ENCODE data around the gene UBXN10.

The UBXN10 gene

DNA sequence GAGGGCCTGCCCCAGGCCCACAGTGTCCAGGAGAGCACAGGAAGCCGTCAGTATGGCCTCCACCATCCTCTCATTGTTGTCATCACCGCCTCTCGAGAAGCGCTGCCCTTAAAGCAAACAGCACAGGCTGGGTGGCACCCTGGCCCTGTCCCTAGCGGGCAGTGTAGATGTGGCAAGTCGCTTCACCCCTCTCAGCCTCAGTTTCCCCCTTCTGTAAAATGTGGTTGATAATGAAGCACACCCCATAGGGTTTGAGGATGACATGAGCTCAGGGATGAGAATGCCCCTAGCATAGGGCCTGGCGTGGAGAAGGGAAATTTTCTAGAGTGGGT is 33.3 kb upstream of the UBXN10 start:
- no peak for DNase-seq

DNA sequence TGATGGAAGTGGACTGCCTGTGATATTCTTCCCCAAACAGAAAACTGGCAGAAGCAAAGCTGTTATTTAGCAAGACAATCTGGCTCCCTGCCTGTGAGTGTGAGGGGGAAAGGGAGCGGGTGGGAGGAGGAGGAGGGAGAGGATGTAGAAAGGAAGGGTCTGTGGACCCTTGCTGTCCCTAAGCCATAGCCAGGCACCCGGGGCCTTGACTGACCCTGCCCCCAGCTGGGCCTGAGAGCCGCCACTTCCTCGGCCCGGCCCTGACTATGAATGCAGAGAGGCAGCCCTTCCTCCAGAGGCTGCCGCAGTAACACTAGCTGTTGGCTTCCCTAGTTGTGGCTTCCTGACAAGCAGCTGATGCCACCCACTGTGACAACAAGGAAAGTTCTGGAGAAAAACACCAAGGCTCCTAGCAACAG is 32.9 kb upstream of the UBXN10 start:
- DNase-seq, result no peak

DNA sequence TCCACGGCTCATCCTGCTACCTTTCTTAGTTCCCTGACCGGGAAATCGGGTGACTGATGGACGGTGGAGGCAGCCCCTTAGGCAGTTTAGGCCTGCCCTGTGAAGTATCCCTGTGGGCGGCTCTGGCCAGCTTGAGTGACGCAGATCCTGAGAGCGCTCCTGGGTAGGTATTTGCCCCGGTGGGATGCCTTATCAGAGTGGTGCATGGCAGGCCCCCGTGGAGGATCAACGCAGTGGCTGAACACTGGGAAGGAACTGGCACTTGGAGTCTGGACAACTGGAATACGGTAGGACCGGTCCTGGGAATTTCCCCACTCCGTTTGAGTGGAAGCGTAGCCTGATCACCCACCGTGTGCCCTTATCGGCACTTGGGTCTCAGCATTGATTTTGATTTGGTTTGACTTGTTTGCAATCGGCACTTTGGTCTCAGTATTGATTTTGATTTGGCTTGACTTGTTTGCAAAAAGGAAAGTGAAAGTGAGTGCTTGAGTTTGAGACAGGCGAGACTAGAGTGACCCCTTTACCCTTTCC is 31.5 kb upstream of the UBXN10 start:
- DNase-seq, result peak; percentile 16

DNA sequence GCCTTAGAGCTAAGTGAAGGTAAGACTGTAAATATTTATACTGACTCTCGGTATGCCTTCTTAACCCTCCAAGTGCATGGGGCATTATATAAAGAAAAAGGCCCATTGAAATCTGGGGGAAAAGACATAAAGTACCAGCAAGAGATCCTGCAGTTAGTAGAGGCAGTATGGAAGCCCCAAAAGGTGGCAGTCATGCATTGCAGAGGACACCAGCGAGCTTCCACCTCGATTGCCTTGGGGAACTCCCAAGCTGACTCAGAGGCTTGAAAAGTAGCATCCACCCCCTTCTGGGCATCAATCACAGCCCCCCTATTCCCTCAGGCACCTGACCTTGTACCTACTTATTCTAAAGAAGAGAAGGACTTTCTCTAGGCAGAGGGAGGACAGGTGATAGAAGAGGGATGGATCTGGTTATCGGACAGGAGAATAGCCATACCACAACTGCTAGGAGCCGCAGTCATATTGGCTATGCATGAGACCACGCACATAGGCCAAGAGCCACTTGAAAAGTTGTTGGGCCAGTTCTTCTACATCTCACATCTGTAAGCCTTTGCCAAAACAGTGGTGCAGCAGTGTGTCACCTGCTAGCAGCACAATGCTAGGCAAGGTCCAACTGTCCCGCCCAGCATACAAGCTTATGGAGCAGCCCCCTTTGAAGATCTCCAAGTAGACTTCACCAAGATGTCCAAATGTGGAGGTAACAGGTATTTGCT is 27.4 kb upstream of the UBXN10 start:
- no peak for DNase-seq

DNA sequence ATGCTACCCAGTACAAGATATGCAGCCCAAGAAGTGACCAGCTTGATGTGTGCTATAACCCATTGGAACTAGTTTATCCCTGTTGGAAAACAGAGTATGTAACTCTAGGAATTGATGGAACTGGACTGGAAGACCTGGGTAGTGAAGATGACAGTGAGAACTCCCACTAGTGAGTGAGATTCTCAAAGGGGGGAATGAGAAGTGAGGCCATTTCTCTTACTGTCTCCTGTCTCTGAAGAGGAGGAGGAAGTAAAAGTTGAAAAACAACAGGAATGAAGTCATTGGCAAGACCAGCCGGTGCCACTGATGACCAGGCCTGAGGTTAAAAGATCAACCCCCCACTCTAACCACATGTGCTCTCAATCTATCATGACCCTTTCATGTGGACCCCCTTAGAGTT is 25.9 kb upstream of the UBXN10 start:
- DNase-seq, result no peak

DNA sequence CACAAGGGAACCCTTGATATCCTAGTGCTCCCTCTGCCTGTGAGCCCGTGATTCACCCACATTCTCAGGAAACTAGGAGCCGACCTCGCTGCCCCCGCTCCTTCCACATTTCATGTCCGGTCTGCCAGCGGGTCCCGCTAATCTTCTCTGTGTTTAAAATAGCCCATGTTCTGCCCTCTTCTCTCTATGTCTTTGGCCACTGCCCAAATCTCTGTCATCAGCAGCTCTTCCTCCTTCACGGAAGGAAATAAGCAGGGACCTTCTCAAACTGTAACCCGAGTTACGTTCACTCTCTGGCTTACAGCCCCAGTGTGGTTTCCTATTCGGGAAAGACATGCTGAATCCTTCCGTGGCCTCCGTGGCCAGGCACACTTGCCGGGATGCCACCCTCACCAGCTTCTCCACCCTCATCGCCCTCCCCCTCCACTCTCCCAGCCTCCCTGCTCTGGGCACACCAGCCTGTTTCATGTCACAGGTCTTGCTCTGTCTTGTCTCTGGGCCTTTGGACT is 21.1 kb upstream of the UBXN10 start:
- DNase-seq, result no peak

DNA sequence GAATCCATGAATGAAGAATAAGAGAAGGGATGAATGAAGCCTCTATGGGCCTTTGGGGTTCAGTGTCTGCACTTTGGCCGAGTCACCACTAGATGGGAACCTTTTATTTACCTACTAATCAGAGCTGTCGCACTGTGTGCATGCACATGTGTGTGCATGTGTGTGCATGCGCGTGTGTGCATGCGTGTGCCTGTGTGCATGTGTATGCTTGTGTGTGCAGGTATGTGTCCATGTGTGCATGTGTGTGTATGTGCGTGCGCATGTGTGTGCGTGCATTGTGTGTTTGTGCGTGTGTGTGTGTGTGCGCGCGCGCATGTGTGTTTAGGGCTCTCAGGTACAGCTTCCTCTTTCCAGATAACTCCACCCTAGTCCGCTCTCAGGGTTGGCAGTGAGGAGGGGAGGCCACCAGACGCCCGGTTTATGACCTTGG is 20.4 kb upstream of the UBXN10 start:
- no peak for DNase-seq

DNA sequence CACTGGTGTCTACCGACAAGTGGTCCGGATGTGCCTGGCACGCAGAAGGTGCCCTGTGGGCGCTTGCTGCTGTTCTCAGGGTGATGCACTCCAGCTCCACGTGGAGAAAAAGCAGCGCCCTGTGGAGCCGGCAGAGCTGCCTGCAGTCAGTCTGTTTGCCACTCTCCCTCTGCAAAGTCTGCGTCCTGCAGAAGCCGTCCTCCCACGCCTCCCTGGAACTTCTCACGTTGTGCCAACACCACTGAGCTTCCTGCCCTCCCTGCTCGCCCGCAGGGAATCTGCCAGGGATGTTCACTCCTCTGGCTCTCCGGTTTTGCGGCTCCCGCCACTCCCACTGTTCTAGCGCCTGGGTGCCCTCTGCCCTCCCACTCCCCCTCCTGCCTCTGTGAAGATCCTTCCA is 19.8 kb upstream of the UBXN10 start:
- DNase-seq, result no peak

DNA sequence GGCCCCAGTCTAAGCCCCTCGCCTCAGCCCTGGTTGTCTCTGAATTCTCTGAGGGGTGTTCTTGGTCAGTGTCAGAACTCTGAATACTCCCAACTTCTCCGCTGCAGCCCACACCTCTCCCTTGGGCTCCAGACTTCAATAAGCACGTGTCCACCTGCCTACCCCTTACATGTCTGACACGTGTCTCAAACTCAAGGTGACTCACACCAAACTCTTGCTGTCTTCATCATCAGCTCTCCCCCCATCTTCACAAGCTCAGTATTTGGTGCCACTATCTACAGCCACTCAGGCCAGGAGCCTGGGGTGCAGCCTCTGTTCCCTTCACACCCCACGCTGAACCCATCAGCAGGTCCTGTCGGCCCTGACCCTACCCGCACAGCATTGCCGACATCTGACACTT is 18.8 kb upstream of the UBXN10 start:
- no peak for DNase-seq

DNA sequence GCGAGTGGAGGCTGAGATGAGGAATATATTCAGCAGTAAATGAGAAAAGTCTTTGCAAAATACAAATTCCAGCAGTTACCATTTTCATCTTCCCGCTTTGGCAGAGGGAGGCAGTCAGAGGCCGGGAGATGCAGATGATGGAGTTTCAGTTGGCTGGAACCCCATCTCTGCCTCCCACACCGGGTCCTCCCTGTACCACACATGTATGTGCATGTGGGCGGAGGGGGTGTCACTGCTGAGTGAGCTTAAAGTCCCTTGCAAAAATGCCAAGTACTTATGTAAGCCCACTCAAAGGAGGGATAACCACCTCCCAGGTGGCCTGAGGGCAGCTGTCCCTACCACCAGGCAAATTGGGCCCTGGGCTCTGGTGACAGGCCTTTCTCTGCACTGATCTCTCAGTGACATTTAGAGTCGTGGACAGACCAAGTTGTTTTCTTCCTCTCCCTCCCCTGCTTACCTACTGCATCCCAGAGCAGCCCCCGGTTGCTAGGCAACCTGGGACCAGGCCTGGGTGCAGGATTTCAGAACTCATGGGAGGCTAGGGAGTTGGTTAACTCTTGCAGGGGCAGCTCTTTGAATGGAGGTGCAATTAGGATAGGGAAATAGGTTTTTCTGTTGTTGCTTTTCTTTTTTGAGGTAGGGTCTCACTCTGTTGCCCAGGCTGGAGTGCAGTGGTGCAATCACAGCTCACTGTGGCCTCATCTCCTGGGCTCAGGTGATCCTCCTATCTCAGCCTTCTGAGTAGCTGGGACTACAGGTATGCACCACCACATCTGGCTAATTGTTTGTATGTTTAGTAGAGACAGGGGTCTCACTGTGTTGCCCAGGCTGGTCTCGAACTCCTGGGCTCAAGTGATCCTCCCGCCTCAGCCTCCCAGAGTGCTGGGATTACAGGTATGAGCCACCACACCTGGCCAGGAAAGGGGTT is 17.1 kb upstream of the UBXN10 start:
- DNase-seq, result no peak

DNA sequence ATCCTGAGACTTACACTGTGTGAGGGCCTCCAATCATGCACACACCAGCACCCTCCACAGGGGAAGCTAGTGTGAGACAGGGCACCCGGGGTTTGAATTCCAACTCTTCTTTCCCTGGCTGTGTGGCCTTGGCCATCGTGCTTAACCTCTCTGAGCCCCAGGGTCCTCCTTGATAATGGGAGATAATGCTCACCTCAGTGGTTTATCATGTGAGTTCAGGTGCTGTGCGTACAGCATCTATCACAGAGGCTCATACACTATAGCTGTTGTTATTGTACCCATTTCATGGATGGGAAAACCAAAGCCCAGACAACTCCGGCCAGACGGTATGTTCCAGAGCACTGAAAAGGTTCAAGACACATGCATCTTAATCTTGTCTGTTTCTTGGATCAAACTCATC is 16.0 kb upstream of the UBXN10 start:
- no peak for DNase-seq

DNA sequence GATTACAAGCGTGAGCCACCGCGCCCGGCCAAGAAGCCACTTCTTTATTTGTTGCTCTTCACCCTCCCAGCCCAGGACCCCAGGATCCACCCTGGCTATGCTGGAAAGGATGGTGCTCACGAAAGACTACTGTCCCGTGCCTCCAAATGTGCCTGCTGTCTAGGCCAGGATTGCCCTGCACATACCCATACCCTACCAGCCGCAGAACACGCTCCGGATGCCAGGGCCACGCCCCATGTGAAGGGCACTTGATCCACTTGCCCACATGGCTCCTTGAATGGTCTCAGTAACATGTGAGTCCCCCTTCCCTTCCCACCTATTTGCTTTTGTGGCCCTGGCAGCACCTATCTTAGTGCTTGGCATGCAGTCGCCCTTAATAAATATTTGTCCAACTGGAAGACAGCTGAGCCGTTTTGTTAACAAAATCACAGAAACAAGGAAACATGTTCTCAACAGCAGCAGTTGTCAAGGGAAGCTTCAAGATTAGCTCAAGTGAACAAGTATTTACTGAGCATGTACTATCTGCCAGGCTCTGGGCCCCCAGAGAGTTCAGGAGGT is 13.8 kb upstream of the UBXN10 start:
- DNase-seq, result no peak

DNA sequence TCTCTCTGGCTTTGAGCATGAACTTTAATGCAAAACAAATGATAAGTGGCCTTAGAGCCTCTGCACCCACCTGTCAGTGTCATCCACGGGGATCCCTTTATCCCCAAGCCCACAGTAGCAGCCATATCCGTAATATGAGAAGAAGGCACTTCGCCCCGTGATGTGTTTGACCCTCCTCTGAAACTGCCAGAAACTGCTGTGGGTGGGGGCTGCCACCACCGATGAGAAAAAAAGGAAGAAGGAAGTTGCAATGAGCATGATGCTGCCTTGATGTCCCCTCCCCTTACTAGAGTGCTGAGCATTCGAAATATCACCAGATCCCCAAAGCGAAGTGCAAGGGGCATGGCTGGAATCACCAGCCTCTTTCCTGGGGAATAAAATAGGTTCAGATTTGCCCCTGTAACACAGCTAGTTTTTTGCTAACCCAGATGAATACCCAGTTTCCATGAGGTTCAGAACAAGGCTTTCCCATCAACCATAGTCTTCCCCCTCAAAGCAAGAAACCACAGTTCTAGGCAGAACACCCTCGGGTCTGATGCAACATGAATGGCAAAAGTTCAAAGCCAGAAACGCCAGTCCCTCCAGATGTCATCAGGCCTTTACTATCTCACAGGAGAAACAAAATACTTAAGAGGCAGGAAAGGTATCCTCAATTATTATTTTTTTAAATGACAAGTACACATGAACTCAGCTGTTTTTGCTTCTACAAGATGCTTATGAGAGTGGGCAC is 10.8 kb upstream of the UBXN10 start:
- no peak for DNase-seq

DNA sequence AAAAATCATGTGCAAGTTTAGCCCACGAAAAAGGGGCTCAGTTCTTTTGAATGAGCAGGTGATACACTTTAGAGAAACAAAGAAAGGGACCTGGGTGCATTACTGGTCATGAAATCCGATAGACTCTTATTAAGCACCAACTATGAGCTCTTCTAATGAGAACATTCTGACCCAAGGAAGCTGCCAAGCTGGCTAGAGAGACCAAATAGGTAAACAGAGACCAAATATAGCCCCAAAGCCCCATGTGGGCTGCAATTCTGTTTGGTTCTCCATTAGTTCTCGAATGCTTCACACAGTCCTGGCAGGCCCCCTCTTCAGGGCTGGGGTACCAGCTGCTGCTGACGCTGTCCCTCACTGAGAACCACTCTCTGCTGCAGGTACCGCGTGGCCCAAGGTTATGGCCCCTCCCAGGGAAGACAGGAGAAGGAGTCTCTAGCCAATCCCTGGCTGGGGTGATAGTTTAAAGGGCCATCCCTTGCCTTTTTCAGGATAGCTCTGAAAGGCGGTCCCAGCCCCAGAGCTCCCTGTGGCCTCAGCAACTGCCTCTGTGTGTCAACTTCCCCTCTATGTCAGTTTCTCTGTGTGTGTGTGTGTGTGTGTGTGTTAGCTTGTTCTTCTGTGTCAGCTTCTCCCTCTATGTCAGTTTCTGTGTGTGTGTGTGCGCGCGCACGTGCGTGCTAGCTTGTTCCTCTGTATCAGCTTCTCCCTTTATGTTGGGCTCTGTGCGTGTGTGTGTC is 7.1 kb upstream of the UBXN10 start:
- DNase-seq, result no peak

DNA sequence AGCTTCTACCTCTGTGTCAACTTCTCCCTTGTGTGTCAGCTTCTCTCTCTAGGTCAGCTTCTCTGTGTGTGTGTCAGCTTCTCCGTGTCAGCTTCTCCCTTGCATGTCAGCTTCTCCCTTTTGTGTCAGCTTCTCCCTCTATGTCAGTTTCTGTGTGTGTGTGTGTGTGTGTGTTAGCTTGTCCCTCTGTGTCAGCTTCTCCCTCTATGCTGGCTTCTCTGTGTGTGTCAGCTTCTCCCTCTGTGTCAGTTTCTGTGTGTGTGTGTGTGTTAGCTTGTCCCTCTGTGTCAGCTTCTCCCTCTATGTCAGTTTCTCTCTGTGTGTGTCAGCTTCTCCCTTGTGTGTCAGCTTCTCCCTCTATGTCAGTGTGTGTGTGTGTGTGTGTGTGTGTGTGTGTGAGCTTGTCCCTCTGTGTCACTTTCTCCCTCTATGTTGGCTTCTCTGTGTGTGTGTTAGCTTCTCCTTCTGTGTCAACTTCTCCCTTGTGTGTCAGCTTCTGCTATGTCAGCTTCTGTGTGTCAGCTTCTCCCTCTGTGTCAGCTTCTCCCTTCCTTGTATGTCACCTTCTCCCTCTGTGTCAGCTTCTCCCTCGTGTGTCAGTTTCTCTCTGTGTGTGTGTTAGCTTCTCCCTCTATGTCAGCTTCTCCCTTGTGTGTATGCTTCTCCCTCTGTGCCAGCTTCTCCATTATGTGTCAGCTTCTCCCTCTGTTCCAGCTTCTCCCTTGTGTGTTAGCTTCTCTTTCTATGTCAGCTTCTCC is 6.3 kb upstream of the UBXN10 start:
- no peak for DNase-seq

DNA sequence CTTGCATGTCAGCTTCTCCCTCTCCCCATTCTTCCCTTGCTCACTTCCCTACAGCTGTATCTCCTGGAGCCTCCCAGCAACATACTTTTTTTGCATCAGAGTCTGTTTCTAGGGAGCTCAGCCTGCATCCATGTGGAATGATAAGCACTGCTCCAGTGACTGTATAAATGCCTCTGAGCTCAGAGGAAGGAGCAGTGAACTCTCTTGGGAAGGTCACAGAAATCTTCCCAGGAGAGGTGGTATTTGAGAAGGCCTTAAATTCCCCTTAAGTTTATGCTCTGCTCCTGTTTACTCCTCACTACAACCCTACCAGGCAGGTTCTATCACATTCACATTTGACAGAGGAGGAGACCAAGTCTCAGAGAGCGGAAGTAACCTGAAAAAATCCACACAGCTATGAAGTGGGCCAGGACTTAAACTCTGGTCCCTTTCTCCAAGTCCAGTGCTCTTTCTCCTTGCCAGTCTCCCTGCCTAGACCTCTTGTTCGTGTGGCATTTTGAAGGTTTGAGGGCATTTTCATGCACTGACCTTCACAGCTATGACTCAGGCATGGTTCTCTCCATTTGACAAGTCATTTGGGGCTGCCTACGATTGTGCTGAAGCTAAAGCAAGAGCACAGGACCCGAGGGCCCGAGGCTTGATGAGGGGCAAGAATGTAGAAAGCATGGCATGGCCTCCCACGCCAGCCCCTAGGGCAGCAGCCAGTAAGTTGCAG is 5.6 kb upstream of the UBXN10 start:
- no peak for DNase-seq

DNA sequence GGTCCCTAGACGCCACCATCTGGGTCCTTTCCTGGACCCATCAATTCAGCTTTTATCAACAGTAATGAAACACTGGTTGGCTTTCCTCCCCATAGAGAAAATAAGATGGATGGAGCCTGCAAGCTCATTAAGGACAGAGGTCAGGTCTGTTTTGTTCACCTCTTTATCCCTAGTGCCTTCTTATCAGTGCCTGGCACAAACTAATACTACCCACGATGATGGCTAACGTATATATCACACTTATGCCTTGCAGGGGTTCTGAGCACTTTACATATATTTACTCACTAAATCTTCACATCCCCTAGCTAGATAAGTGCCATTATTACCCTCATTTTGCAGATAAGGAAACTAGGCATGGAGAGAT is 5.1 kb upstream of the UBXN10 start:
- DNase-seq, result no peak

DNA sequence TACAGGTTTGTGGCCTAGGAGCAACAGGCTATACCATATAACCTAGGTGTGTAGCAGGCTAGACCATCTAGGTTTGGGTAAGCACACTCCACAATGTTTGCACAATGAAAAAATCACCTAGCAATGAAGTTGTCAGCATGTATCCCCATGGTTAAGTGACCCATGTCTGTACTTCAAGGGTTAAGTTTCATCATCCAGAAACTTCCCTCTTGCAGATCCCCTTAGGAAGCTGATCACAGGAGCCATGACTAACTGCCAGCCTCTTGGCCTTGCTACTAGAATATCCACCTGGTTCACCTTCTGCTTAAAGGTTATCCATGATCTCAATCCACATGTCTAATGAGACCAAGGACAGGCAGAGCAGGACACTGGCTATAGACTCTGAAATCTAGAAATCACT is 3.5 kb upstream of the UBXN10 start:
- DNase-seq, result no peak

DNA sequence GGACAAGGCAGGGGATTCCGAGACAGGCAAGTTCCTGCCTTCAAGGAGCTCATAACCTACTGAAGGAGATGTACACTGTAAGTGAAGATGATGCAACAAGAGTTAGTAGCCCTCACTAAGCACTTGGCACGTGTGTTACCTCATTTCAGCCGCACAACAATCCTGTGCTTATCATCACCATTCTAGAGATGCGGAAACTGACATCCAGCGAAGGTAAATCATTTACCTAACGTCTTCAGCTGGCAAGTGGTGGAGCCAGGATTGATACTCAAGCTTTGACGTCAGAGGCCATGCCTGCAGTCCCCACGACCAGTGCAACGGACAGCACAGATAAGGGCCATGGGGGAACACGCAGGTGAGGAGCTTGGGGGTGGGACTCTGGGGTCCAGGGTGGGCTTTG is 2.9 kb upstream of the UBXN10 start:
- no peak for DNase-seq

DNA sequence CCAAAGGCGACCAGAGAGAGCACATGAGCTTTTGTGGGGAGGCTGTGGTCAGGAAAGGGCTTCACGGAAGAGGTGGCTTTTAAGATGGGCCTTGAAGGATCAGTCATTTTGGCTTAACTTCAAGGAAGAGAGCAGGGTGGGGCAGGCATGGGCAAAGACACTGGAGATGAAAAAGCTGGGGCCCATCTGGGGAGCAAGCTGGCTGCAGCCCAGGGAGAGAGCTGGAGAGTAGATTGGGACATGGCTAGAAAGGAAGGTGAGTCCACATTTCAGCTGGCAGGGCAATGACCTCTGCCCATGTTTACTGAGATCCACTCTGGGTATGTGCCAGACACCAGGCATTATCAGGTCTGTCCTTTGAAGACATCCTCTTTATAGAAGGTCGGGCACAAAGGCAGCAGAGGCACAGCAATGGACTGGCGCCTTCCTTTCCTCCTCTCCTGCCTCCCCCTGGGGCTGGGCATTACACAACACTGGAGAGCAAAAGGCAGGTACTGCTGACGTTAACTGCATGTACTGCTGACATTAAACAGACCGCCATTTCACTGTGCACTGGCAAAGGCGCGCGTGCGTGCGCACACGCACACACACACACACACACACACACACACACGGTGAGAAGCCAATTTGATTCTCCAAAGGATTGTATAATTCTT is 2.2 kb upstream of the UBXN10 start:
- no peak for DNase-seq
